ENCODE results near the gene DGAT2L6. TPM values are rescaled to one million over a fixed set of nuclear protein-coding genes. Genes with fewer than 3 reads are reported as not detected.

The DGAT2L6 gene
- total RNA-seq, 1 donor from 2014 or later, result not detected

Other genes with a start within 250 kb of the DGAT2L6 start
- gene AWAT2, start 127.5 kb upstream of the DGAT2L6 start, total RNA-seq, result not detected
- gene OTUD6A, start 115.0 kb upstream of the DGAT2L6 start, total RNA-seq, result not detected
- 59.0 TPM for gene IGBP1, start 44.0 kb upstream of the DGAT2L6 start, total RNA-seq
- not detected for gene AWAT1, start 57.2 kb downstream of the DGAT2L6 start, total RNA-seq
- not detected for gene P2RY4, start 82.7 kb downstream of the DGAT2L6 start, total RNA-seq
- gene ARR3, start 90.9 kb downstream of the DGAT2L6 start, total RNA-seq, result not detected
- gene RAB41, start 104.7 kb downstream of the DGAT2L6 start, total RNA-seq, result not detected
- gene PDZD11, start 112.4 kb downstream of the DGAT2L6 start, total RNA-seq, result 33.7 TPM
- 0.40 TPM for gene KIF4A, start 112.6 kb downstream of the DGAT2L6 start, total RNA-seq
- gene GDPD2, start 245.8 kb downstream of the DGAT2L6 start, total RNA-seq, result not detected